GM12878 (cell line): ENCODE measurements around the gene PPP2R5C. TPM values are rescaled to one million over a fixed set of nuclear protein-coding genes. Genes with fewer than 3 reads are reported as not detected.

Experiments
- ATAC-seq: fragments of 200-7000 bp; cut with Tn5 transposase; 3 replicates; pipeline ENCODE4 v1.9.1; 2020; ENCODE audit warnings: mild to moderate bottlenecking, moderate library complexity
- BruUV-seq: library from RNA; stranded (reverse); fragments of 400-500 nt; replicated peaks from 2 replicates; lab custom pipeline; 2021; lab: Mats Ljungman, UMichigan
- CTCF ChIA-PET: fragments of 300-600 bp; sonication (Branson Sonifier 250); formaldehyde crosslinking; extraction: SDS; loops from one replicate; lab custom pipeline; 2021; ENCODE audit warnings: inconsistent platforms; lab: Yijun Ruan, JAX
- POLR2A ChIA-PET: fragments of 350-600 bp; formaldehyde crosslinking; extraction: SDS; loops from one replicate; lab custom pipeline; 2021; ENCODE audit warnings: inconsistent platforms; lab: Charles Lee
- RAD21 ChIA-PET: fragments of 300-600 bp; sonication (Branson Sonifier 250); formaldehyde crosslinking; loops from one replicate; lab custom pipeline; 2023; ENCODE audit warnings: antibody characterized with exemption; ENCODE audit not compliant: unreplicated experiment; lab: Charles Lee
- SMC1A ChIA-PET: fragments of 300-600 bp; sonication (Branson Sonifier 250); formaldehyde crosslinking; loops from one replicate; lab custom pipeline; 2023; ENCODE audit not compliant: unreplicated experiment, uncharacterized antibody; lab: Charles Lee
- DNase-seq: peaks from one replicate; pipeline ENCODE4 v3.0.0-alpha.2; 2011; ENCODE audit warnings: low read depth, low spot score
- FAIRE-seq: peaks from 3 replicates; lab custom pipeline; 2011; peaks lifted over from hg19 to GRCh38; lab: Jason Lieb, UNC
- H2AFZ ChIP-seq: 2 replicates; pipeline ENCODE4 v1.6.0; 2011; ENCODE audit warnings: low read depth, low read length, control low read depth; ENCODE audit not compliant: control insufficient read depth
- H3K27ac ChIP-seq: 2 replicates; pipeline ENCODE4 v1.5.1; 2011; ENCODE audit warnings: control low read depth; ENCODE audit not compliant: control insufficient read depth, insufficient read depth
- H3K27me3 ChIP-seq, 2 experiments: replicated peaks in 1 of 2; 2 replicates each; pipeline versions ENCODE4 v1.6.0 to v1.6.1; 2011; ENCODE audit warnings: low read length in 1 of 2; ENCODE audit not compliant: control insufficient read depth in 2 of 2, insufficient read depth in 2 of 2
- H3K36me3 ChIP-seq, 2 experiments: 2 replicates each; pipeline ENCODE4 v1.5.1; 2011; ENCODE audit warnings: low read length in 1 of 2; ENCODE audit not compliant: control insufficient read depth in 2 of 2, insufficient read depth in 2 of 2
- H3K4me1 ChIP-seq: 2 replicates; pipeline ENCODE4 v1.6.1; 2011; ENCODE audit warnings: mild to moderate bottlenecking, low read length, moderate library complexity, mixed read lengths; ENCODE audit not compliant: control insufficient read depth, insufficient read depth
- H3K4me2 ChIP-seq: 2 replicates; pipeline ENCODE4 v1.6.0; 2011; ENCODE audit warnings: control low read depth; ENCODE audit not compliant: control insufficient read depth, insufficient read depth
- H3K4me3 ChIP-seq: fragments of 200-600 bp; sonication (generic); 2 replicates; pipeline ENCODE4 v1.5.1; 2016
- H3K79me2 ChIP-seq: 2 replicates; pipeline ENCODE4 v1.6.0; 2011; ENCODE audit warnings: low read length; ENCODE audit not compliant: control insufficient read depth, insufficient read depth
- H3K9ac ChIP-seq: 2 replicates; pipeline ENCODE4 v1.8.0; 2011; ENCODE audit warnings: low read length, control low read depth, mixed read lengths; ENCODE audit not compliant: control insufficient read depth, insufficient read depth
- H3K9me3 ChIP-seq: replicated peaks from 3 replicates; pipeline ENCODE4 v1.5.1; 2011; ENCODE audit warnings: mild to moderate bottlenecking, low read length; ENCODE audit not compliant: control insufficient read depth, insufficient read depth
- H4K20me1 ChIP-seq: 2 replicates; pipeline ENCODE4 v1.6.0; 2011; ENCODE audit not compliant: control insufficient read depth, insufficient read depth
- BHLHE40 ChIP-seq, 2 experiments: fragments of 450-650 bp in 1 of 2; IDR thresholded peaks; 2 replicates each; pipeline ENCODE4 v1.6.1; 2011 to 2017; ENCODE audit warnings: low read depth in 2 of 2, borderline replicate concordance in 1 of 2, improper control_type of control experiment in 1 of 2, low read length in 1 of 2, mild to moderate bottlenecking in 1 of 2
- BMI1 ChIP-seq: fragments of 450-650 bp; IDR thresholded peaks from 2 replicates; pipeline ENCODE4 v1.6.1; 2016; ENCODE audit warnings: mild to moderate bottlenecking, moderate library complexity, borderline replicate concordance
- EZH2 ChIP-seq: IDR thresholded peaks from 2 replicates; pipeline ENCODE4 v1.6.1; 2012; ENCODE audit warnings: low read depth, mild to moderate bottlenecking, control low read depth, inconsistent platforms, low read length, borderline replicate concordance; ENCODE audit not compliant: control insufficient read depth
- FOS ChIP-seq: IDR thresholded peaks from 3 replicates; pipeline ENCODE4 v1.6.1; 2011; ENCODE audit warnings: borderline replicate concordance; ENCODE audit not compliant: insufficient read length; ENCODE audit errors: extremely low read depth
- JUND ChIP-seq: IDR thresholded peaks from 2 replicates; pipeline ENCODE4 v1.6.1; 2012; ENCODE audit warnings: low read depth, mild to moderate bottlenecking, low read length, improper control_type of control experiment, moderate library complexity
- MEF2A ChIP-seq: IDR thresholded peaks from 2 replicates; pipeline ENCODE4 v1.6.1; 2011; ENCODE audit warnings: low read depth, mild to moderate bottlenecking, low read length, moderate library complexity; ENCODE audit not compliant: insufficient read depth
- NR2F1 ChIP-seq: fragments of 450-650 bp; conservative IDR thresholded peaks from 2 replicates; pipeline ENCODE4 v1.6.1; 2017; ENCODE audit warnings: mild to moderate bottlenecking
- RBBP5 ChIP-seq: fragments of 200-600 bp; sonication (generic); conservative IDR thresholded peaks from 2 replicates; pipeline ENCODE4 v1.6.1; 2016
- STAT3 ChIP-seq: IDR thresholded peaks from 2 replicates; pipeline ENCODE4 v1.6.1; 2011; ENCODE audit warnings: low read depth, low read length, improper control_type of control experiment
- SUPT20H ChIP-seq: IDR thresholded peaks from 2 replicates; pipeline ENCODE4 v1.6.1; 2011; ENCODE audit warnings: low read depth, mild to moderate bottlenecking, low read length, moderate library complexity, borderline replicate concordance; ENCODE audit not compliant: control insufficient read depth
- TBL1XR1 ChIP-seq: IDR thresholded peaks from 2 replicates; pipeline ENCODE4 v1.6.1; 2012; ENCODE audit warnings: low read depth, low read length, improper control_type of control experiment
- YY1 ChIP-seq: IDR thresholded peaks from 2 replicates; pipeline ENCODE4 v1.6.1; 2011; ENCODE audit warnings: low read depth, mild to moderate bottlenecking, low read length
- ZBED1 ChIP-seq: IDR thresholded peaks from 2 replicates; pipeline ENCODE4 v1.6.1; 2016; ENCODE audit warnings: borderline replicate concordance
- WGBS: methylation state at CpG from one replicate; pipeline ENCODE4 v1.1.6; 2016; ENCODE audit warnings: low lambda C conversion rate; ENCODE audit not compliant: insufficient replicate concordance, insufficient coverage; ENCODE audit errors: missing lambda C conversion rate; 5-methylcytosine and 5-hydroxymethylcytosine counted together
- in situ Hi-C: fragments of 300-500 bp; cut with MboI; formaldehyde crosslinking; loops from 9 replicates; pipeline ENCODE4 v1.14.3; 2018; ENCODE audit warnings: mixed read lengths
- intact Hi-C: fragments of 100-400 bp; cut with micrococcal nuclease; formaldehyde crosslinking; loops from one replicate; pipeline ENCODE4 v1.14.2; 2022; ENCODE audit not compliant: unreplicated experiment
- polyA plus RNA-seq, 11 experiments: library from polyadenylated mRNA; depleted of rRNA in 4 of 11; unstranded in 6 of 11; stranded (reverse) in 5 of 11; fragments of >200 nt; fragmentation: Nextera tagmentation in 4 of 11; fragmentation: Illumina TruSeq in 1 of 11; extraction: Ambion mirVana in 4 of 11; extraction: Trizol in 1 of 11; gene quantifications; 1 replicate in 1 of 11; 2 replicates in 10 of 11; pipeline versions ENCODE4 v1.2.1 to v1.2.3, GENCODE V29; 2011 to 2016; ENCODE audit warnings: inconsistent platforms in 2 of 11, missing spikeins in 2 of 11, low read depth in 1 of 11
- total RNA-seq, 4 experiments: library from RNA; depleted of rRNA in 3 of 4; stranded (reverse); fragments of >200 nt in 3 of 4; fragmentation: Illumina TruSeq in 1 of 4; extraction: Trizol in 1 of 4; gene quantifications; 2 replicates each; pipeline versions ENCODE4 v1.2.1 to v1.2.3, GENCODE V29; 2013 to 2021
- TF ChIP-seq, protein P1 (sequence below): fragments of 450-650 bp; formaldehyde crosslinking; IDR thresholded peaks from 2 replicates; pipeline ENCODE4 v1.4.0; 2020; ENCODE audit warnings: mild to moderate bottlenecking, moderate library complexity
- TF ChIP-seq, protein P2 (sequence below): fragments of 450-650 bp; IDR thresholded peaks from 2 replicates; pipeline ENCODE4 v1.6.1; 2017; ENCODE audit warnings: low read depth, mild to moderate bottlenecking, moderate library complexity
- TF ChIP-seq, protein P3 (sequence below): IDR thresholded peaks from 2 replicates; pipeline ENCODE4 v1.6.1; 2012; ENCODE audit warnings: low read depth, low read length, improper control_type of control experiment

PPP2R5C gene
- total and polyA plus RNA-seq, 10 of the 15 experiments (the other 5 are each of a cell fraction or from before 2014, with no cell fraction given) = 106 to 199 (median 144) TPM

DNA sequence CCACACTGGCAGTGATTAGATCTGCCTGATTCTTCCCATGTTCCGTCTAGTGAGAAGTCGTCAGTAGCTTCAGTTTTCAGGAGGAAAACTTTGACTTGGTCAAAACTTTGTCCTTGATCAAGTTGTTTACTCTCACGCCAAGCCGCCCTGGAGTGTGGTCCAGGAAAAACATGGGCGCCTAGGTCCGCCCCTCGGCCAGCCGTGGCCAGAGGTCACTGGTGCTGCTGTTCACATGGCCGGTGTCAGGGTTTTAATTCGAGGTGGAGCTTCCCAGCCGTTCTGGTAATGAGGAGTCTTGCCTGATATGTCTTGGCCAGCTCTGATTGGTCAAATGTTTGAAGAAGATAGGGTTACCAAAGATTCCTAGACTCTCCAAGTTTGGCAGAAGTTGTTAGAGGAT lies 71.5 kb downstream of the PPP2R5C start (continued):
- TF ChIP-seq TBL1XR1 (no peak), SUPT20H (no peak)

DNA sequence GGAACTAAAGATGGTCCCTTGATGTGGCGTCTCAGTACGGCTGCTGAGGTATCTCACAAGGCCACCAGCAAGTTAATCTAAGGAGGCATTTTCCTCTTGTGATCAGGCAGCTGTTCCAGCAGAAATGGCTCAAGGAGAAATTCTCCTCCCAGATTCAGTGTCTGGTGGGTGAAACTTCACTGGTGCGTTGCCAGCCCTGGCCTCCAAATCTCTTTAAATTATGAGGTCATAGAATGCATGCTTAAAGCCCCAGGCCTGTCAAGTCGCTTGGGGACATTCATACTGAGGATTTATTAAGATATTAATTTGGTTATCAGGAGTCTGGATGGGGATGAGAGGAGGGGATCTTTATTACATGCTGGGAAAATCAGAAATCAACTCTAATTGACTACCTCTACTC lies 72.9 kb downstream of the PPP2R5C start:
- Histone ChIP-seq H3K27ac (no peak overlapping the region), H3K9ac (no peak overlapping the region), H3K9me3 (no peaks in the 10 kb centered on the region), H3K36me3 (peaks cover 0 to 5% of the 10 kb centered on the region in 2 experiments; a peak in 3 of 4 replicates), H3K4me1 (peaks cover 21% of the 10 kb centered on the region), H4K20me1 (no peaks in the 10 kb centered on the region), H3K27me3 (no peaks in the 10 kb centered on the region), H3K79me2 (peaks cover 63% of the 10 kb centered on the region), H3K4me2 (no peak overlapping the region), H2AFZ (no peak overlapping the region), H3K4me3 (no peak overlapping the region)
- intact Hi-C loops (no loop called here), in situ Hi-C loops (no loop called here)
- ChIA-PET SMC1A (no interaction called here), CTCF (interaction anchor here (0.8 kb wide), 1 partner anchor 64 kb away, joined by 3 read pairs; no protein-coding TSS in a partner anchor), RAD21 (no interaction called here), POLR2A (no interaction called here)
- no TSS peak for BruUV-seq
- no peak for DNase-seq
- 96% methylated on average over 4 of the region's 4 CpGs for WGBS
- no peak for ATAC-seq
- FAIRE-seq = no peak
- TF ChIP-seq ZBED1 (no peak), MEF2A (no peak), YY1 (no peak), EZH2 (no peak), JUND (no peak), FOS (no peak), NR2F1 (no peak), RBBP5 (no peak), BHLHE40 (IDR thresholded peaks at IDR 0.05; ENCODE audit: borderline replicate concordance in 1 of 2, low read depth in 2 of 2, low read length in 1 of 2) (no peak), BMI1 (no peak), STAT3 (no peak)
- TF ChIP-seq, protein P1, sequence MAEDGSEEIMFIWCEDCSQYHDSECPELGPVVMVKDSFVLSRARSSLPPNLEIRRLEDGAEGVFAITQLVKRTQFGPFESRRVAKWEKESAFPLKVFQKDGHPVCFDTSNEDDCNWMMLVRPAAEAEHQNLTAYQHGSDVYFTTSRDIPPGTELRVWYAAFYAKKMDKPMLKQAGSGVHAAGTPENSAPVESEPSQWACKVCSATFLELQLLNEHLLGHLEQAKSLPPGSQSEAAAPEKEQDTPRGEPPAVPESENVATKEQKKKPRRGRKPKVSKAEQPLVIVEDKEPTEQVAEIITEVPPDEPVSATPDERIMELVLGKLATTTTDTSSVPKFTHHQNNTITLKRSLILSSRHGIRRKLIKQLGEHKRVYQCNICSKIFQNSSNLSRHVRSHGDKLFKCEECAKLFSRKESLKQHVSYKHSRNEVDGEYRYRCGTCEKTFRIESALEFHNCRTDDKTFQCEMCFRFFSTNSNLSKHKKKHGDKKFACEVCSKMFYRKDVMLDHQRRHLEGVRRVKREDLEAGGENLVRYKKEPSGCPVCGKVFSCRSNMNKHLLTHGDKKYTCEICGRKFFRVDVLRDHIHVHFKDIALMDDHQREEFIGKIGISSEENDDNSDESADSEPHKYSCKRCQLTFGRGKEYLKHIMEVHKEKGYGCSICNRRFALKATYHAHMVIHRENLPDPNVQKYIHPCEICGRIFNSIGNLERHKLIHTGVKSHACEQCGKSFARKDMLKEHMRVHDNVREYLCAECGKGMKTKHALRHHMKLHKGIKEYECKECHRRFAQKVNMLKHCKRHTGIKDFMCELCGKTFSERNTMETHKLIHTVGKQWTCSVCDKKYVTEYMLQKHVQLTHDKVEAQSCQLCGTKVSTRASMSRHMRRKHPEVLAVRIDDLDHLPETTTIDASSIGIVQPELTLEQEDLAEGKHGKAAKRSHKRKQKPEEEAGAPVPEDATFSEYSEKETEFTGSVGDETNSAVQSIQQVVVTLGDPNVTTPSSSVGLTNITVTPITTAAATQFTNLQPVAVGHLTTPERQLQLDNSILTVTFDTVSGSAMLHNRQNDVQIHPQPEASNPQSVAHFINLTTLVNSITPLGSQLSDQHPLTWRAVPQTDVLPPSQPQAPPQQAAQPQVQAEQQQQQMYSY (CRISPR knock-in tag) = no peak
- TF ChIP-seq, protein P2, sequence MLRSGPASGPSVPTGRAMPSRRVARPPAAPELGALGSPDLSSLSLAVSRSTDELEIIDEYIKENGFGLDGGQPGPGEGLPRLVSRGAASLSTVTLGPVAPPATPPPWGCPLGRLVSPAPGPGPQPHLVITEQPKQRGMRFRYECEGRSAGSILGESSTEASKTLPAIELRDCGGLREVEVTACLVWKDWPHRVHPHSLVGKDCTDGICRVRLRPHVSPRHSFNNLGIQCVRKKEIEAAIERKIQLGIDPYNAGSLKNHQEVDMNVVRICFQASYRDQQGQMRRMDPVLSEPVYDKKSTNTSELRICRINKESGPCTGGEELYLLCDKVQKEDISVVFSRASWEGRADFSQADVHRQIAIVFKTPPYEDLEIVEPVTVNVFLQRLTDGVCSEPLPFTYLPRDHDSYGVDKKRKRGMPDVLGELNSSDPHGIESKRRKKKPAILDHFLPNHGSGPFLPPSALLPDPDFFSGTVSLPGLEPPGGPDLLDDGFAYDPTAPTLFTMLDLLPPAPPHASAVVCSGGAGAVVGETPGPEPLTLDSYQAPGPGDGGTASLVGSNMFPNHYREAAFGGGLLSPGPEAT = no peak
- TF ChIP-seq, protein P3, sequence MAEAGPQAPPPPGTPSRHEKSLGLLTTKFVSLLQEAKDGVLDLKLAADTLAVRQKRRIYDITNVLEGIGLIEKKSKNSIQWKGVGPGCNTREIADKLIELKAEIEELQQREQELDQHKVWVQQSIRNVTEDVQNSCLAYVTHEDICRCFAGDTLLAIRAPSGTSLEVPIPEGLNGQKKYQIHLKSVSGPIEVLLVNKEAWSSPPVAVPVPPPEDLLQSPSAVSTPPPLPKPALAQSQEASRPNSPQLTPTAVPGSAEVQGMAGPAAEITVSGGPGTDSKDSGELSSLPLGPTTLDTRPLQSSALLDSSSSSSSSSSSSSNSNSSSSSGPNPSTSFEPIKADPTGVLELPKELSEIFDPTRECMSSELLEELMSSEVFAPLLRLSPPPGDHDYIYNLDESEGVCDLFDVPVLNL = no peak
